Measurements from ENCODE around the gene ANO4.

Gene ANO4

DNA sequence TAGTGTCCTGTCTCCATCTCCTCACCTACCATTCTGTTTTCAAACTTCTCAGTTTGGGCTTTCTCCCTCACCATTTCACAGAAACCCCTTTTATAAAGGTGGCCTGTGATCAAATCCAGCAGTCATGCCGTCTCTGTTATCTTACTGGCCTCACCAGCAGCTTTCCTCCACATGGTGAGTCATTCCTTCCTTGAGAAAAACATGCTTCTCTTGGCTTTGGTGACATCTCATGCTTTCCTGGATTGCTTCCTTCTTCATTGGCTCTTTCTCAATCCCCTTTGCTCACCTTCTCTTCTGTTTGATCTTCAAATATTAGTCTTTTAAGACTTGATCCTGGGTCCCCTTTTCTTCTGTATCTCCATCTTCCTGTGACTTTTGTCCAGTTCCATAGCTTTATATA, 164.9 kb downstream of the ANO4 start:
- no peak for TF ChIP-seq CTCF (IDR thresholded peaks at IDR 0.05)

GRCh38 chr12:100962086-100962712, 167.6 kb downstream of the ANO4 start:
- no peak for TF ChIP-seq CTCF (IDR thresholded peaks at IDR 0.05)

GRCh38 chr12:100963381-100963780, 168.8 kb downstream of the ANO4 start:
- TF ChIP-seq CTCF (IDR thresholded peaks at IDR 0.05) = no peak

DNA sequence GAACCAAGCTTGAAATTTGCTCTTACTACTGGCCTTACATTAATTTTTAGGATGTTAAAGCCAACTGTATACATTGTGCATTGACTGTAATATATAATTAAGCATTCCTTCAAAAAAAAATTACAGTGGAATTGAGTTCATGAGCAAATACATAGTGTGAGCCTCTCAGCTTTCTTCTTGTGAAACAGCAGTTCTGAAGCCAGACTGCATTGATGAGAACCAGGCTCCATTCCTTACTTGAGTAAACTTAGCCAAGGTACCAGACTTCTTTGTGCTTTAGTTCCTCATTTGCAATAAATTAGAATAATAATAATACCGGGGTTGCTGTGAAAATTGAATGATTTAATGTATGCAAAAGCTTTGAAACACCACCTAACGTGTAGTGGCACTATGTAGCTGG, 169.5 kb downstream of the ANO4 start:
- TF ChIP-seq CTCF (IDR thresholded peaks at IDR 0.05) = no peak

GRCh38 chr12:100967189-100967588, 172.6 kb downstream of the ANO4 start:
- no peak for TF ChIP-seq CTCF (IDR thresholded peaks at IDR 0.05)

- TF ChIP-seq CTCF (IDR thresholded peaks at IDR 0.05) = no peak
These were observed 176.3 kb downstream of the ANO4 start for GRCh38 chr12:100970894-100971293.

- TF ChIP-seq CTCF (IDR thresholded peaks at IDR 0.05) = no peak
These were observed 177.5 kb downstream of the ANO4 start for GRCh38 chr12:100972121-100972520.

GRCh38 chr12:100974341-100974740, 179.8 kb downstream of the ANO4 start:
- TF ChIP-seq CTCF (IDR thresholded peaks at IDR 0.05) = no peak

Measured in LNCAP (cell line).